ENCODE measurements around the gene EYS.
"Not testable (repeated sequence)": the region's sequence is repeated elsewhere in the genome, so short reads cannot be mapped to it uniquely, and the experiment has no call there.

The EYS gene

DNA sequence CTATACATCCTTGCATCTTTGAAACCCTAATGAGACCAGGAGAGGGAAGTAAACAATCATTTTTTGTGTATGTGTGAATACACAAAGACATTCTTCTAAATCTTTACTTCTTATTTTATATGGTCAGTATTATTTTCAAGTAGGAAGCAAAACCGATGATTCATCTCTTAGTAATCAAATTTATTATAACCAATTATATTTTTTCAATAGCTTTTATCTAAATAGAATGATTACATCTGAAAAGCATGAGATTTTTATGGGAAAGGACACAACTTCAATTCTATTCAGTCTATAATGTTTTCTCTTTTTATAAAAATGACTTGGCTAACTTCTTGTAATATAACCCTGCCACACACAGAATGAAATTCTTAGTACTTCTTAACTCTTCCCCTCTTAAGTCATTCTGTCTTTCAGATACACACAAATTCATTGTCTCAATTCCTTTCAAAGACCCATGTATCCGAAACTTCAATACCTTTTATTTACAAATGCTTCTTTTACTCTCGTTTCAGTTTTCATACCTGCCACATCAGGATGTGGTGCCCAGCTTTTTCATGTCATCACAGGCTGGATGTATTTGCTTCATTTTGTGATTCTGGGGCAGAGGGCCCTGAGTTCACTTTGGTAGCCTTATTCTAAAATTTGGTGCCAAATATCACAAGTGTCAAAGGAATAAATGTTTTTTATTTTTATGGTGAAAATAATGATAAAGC, 1844.4 kb downstream of the EYS start:
- no peak for DNase-seq

- no peak for DNase-seq
Observed at GRCh38 chr6:63859528-63859927, 1847.5 kb downstream of the EYS start.

DNA sequence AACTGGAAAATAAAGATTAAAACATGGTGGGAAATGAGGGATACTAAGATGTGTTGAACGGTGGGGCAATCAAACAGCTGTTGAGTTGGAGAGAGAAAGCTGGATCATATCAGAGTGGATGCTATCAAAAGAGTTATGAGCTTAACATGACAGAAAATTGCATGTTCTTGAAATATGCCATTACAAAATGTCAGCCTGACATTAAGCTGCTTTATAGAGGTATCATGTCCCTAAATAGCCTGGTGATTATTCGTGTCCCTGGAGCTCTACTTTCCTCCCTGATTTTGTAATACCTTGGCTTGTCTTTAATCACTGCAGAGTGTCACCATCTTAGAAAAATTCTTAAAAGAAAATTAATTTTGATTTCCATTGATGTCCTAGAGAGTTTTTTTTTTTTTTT, 1848.3 kb downstream of the EYS start:
- DNase-seq: no peak

DNA sequence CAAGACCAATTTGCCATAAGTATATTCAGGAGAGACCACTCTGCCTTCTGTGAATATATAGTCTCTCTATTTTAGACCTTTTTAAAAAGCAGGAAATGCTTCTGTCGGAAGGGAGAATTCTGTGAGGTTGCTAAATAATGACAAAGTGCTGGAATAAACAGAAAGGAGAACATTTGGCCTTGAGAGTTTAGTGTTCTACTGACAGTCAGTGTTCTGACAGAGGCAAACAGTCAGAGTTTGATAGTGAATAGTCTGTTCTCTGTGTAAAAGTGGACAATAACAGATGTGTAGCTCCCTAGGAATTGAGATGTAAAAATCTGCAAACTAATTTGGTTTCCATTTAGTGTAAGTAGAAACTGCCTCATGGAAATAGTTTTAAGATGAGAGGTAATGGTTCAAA, 1850.8 kb downstream of the EYS start:
- no peak for DNase-seq

DNA sequence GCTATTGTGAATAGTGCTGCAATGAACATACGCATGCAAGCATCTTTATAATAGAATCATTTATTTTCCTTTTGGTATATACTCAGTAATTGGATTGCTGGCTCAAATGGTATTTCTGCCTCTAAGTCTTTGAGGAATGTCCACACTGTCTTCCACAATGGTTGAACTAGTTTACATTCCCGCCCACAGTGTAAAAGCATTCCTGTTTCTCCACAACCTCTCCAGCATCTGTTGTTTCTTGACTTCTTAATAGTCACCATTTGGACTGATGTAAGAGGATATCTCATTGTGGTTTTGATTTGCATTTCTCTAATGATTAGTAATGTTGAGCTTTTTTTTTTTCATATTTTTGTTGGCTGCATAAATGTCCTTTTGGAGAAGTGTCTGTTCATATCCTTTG, 1862.7 kb downstream of the EYS start:
- DNase-seq: no peak

- DNase-seq: no peak
Observed at GRCh38 chr6:63839485-63839884, 1867.5 kb downstream of the EYS start.

- DNase-seq: not testable (repeated sequence)
Observed at GRCh38 chr6:63828678-63829077, 1878.3 kb downstream of the EYS start.

DNA sequence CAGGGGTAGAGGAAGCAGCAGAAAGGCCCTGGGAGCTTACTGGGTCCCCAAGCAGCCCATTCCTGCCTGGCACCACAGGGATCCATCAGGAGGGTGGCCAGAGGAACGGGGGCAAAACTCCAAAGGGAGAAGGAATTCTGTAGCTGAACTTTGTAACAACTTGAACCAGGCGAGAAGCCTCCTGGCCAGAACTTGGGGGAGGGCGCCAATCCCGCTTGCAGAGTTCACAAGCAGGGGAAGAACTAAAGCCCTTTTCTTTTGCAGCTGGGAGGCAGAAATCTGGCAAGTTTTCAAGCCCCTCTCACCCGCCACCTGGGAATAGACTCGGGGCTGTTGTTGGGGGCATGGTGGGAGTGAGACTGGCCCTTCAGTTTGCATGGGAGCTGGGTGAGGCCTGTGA, 1882.3 kb downstream of the EYS start:
- no peak for DNase-seq

- no peak for DNase-seq
Observed at GRCh38 chr6:63821442-63821841, 1885.6 kb downstream of the EYS start.

- no peak for DNase-seq
Observed at GRCh38 chr6:63819831-63820230, 1887.2 kb downstream of the EYS start.

DNA sequence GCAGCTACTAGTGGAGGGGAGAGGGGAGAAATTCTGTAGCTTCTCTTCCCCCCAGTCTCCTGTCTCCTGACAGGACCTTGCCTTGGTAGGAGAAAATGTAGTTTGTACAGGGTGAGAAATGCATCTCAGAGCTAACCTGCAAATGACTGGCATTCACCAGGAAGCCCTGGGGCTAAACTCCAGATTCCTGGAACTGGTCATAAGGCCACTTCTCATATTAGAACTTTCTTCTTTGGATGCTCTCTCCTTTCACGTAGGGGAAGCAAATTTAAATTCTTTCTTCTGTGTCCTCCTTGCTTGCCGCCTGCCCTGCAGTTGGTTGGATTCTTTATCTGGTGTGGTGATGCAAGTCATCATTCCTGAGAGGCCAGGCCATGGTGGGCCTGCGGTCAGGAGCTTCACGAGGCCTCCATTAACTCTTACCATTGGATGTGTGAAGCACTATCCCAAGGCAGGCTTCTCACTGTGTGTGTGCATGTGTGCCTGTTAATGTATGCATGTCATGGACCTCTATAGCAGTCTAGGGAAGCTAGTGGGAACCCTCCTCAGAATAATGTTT, 1889.5 kb downstream of the EYS start:
- no peak for DNase-seq

GRCh38 chr6:63816982-63817436, 1890.0 kb downstream of the EYS start:
- no peak for DNase-seq

DNA sequence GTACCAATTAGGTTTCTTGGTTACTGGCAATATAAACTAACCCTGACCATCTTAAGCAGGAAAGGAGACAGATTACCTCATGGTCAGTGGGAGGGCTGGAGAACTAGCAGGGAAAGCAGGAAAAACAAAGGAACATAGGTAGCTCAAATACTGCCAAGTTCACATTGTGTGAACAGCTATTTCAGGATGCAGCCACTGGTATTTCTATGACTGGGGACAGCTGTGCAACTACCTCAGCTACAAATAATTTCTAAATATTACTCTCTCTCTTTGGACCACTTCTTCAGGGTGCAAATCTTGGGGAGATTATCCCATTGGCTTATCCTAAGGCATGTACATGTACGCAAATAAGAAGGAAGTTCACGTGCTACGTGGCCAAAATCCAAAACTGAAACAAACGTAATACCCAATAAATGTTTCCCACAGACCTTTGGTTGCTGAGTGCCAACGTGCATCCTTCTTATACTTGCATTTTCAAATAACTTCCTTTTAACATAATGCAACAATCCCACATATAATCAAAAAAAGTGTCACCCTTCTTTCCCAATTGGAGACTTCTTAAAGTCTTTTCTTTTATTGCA, 1890.5 kb downstream of the EYS start:
- DNase-seq: no peak

- DNase-seq: no peak
Observed at GRCh38 chr6:63814459-63814858, 1892.6 kb downstream of the EYS start.

DNA sequence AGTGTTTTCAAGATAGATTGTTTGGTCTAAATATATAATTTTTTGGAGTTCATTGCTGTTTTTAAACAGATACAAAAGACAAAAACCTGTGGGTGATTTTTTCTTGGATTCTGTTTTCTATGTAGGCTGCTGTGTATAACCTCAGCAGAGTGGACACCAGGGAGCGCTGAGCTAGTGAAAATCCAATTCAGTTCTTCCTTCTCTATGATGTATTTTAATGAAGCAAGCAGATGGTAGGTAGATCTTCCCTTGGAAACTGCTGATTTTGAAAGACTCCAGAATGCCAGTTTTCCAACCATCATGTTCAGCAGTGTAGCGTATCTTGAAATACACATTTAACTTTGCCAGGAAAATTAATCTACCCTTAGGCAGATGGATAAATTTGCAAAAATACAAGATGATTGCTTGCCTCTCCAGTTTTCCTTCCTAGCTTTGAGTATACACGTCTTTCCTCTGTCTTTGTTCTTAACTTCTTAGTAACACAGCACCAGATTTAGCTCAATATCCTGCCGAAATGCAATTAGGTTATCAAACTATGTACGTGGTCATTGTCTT, 1893.4 kb downstream of the EYS start:
- no peak for DNase-seq

GRCh38 chr6:63808576-63808975, 1898.5 kb downstream of the EYS start:
- no peak for DNase-seq

DNA sequence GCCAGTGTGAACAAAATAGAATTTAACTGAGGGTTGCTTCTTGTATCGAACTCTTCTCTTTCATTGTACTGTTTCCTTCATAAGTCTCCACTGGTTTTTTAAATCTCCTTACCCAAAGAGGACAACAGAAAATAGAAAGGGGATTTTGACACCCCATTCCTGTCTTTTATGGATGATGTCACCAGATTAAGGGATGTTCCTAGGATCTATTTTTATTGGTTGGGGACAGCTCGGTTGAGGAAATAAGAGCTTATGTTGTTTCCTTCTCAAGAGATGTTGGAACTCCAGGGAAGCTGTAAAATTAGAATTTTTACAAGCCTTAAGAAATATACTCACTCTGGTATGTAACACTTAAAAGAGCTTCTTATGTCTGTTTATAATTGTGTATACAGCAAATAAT, 1900.0 kb downstream of the EYS start:
- no peak for DNase-seq

DNA sequence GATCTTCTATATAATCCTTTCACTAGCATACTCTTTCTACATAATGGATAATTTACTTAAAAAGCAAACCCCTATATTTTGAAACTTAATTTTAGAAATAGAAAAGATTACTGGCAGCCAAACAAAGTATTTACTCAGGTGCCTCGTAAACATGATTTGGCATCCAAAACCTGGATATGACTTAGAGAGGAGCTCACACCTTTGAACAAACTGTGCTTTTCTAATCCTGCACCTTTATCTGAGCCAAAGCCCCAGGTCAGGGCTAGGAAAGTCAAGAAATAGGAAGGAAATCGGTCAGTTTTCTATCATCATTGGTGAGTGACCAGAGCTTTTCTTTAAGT, 1900.5 kb downstream of the EYS start:
- DNase-seq: no peak

DNA sequence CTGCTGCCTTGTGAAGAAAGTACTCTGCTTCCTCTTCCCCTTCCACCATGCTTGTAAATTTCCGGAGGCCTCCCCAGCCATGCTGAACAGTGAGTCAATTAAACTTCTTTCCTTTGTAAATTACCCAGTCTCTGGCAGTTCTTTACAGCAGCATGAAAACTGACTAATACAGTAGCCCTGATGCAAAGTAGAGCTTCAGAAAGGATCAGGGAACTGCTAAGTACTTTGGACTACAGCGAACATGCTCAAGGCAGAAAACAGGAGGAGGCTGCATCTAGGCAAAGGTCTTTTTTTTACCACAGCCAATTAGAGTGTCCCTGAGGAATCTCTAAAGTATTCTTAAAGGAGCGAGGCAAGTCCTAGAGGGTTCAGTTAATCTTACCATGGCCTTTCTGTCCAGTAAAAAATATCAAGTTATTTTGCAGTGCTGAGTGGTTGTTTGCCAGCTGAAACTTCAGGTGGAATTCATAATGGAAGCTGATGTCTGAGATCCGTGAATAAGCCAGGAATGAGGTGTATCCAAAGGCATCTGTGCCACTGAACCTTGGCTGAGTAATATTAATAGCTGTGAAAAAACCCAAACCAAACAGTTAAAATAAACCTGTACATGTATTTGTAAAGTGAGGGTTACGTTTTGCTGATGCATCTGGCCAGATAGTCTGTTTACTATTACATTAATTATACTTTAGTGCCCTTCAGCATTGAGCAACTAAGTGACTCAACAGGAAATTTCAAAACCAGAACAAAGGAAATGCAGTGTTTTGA, 1901.0 kb downstream of the EYS start:
- DNase-seq: no peak

DNA sequence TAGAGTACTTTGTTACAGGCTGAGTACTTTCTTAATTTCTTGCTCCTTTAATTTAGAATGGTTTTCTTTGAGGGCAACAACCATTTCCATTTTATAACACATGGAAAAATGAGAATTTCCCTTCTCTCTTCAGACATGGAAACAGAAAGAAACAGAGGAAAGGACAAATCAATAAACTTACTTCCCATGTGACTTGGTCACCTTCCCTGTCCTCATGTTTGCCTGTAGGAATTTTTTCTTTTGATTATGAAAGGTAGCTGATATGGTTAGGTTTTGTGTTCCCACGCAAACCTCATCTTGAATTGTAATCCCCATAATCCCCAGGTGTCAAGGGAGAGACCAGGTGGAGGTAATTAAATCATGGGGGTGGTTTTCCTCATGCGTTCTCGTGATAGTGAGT, 1901.7 kb downstream of the EYS start:
- DNase-seq: no peak

DNA sequence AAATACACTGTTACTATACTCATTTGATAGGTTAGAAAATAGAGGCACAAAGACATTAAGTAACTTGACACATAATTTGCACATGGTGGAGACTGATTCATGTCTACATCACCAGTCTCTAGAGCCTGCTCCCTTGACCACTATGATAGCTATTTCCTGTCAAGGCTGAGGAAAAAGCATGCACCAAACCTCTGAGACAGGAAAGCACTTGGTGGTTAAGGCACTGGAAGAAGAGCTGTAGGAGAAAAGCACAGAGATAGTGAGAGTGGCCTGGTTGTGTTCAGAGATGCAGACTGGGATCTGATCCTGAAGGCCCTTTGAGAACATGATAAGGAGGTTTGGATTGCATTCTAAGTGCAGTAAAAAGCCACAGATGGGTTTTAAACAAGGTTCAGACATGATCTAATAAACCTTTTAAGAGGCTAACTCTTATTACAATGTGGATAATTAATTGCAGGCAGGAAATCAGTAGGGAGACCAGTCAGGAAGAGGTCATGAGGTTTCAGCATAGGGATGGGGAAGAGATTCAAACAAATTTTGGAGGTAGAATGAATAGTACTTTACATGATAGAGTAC, 1902.6 kb downstream of the EYS start:
- DNase-seq: no peak

DNA sequence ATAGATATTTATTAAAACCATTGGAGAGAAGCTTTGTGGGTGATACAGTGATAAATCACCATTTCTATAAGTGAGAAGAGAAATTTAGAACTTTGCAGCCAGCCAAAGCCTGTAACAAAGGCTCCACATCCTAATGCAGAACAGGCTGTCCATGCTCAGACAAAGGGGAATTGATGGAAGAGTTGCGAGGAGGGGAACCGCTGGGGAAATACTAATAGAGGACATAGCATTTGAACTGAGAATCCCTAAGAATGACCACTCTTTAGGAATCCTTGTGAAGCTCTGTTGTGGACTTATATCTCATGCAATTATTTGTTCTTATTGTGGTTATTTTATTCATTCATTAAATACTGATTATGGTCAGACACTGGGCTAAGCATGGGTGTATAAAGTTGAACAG, 1903.7 kb downstream of the EYS start:
- no peak for DNase-seq

DNA sequence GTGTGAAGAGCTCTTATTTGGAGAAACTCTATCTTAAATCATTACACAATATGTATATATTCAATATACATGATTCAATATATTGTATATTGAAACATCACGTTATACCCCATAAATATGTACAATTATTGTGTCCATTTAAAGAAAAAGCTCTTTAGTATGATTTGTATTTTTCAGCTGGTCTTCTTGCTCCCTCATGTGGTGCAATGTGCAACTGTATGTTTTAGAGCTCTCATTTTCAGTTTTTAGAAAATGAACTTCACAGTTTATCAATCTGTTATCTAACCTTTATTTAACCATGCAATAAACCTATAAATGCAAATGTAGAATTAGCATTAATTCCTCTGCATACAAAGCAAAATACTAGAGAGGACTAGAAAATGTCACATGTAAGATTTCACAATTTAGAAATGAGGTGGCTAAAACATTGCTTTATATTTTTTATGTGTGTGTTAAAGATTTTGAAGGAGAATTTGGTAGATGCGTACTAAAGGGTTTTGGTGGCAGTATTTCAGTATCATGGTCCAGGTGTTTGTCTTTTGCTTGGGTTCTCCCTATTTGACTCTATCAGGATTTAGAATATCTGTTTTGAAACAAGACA, 1904.3 kb downstream of the EYS start:
- DNase-seq: no peak

All from CD4-positive, alpha-beta T cell treated with Interleukin-12 subunit alpha and Interleukin-12 subunit beta, for 1 hour (primary cell).